NCI-H2196 treated with DMSO at 0.1 percent for 48 hours (cell line): ENCODE data around the gene GRK4.
"Not testable (repeated sequence)": the region's sequence is repeated elsewhere in the genome, so short reads cannot be mapped to it uniquely, and the experiment has no call there.

Experiments used
- DNase-seq: peaks from one replicate; lab custom pipeline; 2025; ENCODE audit not compliant: unreplicated experiment; lab: John Stamatoyannopoulos, UW

GRK4 gene

DNA sequence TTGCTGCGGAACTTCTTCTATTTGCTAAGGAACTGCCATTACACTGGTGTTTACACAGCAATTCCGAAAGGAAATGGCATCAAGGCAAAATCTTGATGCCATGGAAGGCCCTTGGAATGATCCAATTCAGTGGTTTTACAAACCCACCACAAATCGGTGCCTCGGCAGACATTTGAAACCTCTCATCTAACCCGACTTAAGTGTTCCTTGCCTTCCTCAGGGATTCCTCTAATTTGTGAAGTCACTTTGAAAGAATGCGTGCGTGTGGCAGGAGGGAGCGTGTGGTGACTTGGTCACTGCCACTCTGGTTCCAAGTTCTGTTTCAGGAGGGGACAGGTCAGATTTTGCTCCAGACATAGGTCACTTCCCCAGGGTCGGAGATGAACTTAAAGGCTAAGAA is 4.9 kb upstream of the GRK4 start:
- DNase-seq, result no peak

DNA sequence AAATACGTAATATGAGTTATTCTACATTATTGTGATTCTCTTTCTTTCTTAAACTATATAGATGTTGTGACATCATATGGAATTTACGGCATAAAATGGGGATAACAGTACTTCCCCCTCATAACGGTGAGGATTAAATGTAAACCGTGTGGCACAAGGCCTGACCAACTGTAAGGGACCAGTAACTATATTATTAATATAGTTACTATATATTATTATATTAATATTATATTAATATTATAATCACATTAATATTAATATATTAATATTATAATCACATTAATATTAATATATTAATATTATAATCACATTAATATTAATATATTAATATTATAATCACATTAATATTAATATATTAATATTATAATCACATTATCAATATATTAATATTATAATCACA is 2.9 kb upstream of the GRK4 start:
- DNase-seq, result not testable (repeated sequence)

DNA sequence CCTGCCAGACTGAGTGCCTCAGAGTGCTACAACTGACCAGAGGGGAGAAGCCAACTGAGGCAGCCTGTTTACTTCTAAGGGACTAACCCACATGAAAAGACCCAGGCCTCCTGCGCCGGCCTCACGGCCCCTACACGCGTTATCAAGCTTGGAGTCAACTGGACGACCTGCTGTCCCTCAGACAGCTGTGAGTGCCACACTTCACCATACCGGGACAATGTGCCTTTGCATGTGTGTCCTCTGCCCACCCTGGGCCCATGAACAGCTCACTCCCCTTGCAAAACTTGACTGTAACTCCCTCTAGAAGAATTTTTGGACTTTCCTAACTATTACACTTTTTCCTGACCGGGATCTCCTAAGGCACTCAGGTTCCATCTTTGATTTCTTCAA is 2.0 kb upstream of the GRK4 start:
- no peak for DNase-seq

DNA sequence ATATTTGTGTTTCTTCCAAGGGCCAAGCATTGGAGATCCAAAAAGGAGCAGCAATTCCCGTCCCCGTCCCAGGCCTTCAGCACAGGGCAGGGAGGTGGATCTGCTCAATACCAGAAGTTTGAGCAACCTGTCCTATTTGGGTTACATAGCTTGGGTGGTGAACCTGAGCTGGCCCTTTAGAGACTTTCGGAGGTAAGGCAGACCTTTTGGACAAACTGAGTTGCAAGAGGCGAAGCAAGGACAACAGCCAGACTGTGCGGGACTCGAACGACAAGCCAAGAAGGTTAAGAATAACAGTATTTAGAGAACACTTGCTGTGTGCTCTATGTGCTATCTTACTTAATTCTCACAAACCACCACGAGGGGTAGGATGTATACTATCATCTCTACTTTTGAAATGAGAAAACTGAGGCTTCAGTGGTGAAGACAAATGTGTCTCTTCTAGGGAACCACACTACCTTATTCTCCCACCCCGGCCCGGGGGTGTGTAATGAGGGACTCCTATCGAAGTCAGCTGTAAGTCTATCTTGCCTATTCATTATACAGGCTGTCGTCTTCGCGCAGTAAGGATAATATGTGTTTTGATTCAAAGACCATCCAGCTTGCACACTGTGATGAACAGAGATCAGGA is 1.4 kb upstream of the GRK4 start:
- no peak for DNase-seq

DNA sequence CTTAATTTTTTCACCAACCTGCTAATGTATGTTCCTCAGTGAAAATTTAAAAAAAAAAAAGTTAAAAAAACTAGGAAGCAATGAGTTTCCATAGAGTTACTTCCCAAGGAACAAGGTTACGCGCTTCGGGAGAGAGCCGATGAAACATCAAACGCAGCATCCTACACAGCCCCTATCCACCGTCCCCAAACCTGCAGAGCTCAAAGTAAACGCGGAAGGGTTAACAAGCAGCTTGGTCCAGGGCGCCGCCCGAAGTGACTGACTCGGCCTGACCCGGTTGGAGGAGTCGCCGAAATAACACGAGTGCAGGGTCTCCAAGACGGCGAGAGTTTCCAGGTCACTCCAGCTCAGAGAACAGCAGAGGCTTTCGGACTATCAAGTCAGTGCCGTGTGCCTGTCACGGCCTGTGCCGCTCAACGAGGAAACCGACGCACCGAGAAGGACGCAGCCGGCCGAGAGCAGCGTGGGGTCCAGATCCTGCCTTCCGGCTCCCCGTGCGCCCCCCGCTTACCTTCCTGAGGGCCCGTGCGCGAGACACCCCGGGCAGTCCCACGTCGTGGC is 677 bp upstream of the GRK4 start:
- no peak for DNase-seq

DNA sequence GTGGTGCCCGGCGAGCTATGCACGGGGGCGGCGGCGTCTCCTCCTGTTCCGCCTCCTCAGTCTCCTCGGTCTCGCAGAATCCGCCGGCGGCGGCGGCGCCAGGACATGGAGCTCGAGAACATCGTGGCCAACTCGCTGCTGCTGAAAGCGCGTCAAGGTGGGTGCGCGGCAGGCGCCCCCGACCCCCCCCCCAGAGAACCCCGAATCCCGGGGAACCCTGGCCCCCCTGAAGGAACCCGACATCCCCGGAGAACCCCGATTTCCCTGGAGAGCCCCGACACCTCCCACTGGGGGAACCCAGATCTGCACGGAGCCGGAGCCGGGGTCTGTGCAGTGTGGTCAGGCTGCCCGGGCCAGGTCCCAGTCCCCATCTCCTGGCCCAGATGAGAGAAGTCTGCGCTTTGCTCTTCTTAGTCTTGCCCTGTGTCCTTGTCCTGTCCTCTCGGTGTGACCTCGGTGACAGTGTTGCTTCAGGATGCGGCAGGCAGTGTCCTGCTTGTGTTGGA is 648 bp downstream of the GRK4 start:
- DNase-seq, result no peak

DNA sequence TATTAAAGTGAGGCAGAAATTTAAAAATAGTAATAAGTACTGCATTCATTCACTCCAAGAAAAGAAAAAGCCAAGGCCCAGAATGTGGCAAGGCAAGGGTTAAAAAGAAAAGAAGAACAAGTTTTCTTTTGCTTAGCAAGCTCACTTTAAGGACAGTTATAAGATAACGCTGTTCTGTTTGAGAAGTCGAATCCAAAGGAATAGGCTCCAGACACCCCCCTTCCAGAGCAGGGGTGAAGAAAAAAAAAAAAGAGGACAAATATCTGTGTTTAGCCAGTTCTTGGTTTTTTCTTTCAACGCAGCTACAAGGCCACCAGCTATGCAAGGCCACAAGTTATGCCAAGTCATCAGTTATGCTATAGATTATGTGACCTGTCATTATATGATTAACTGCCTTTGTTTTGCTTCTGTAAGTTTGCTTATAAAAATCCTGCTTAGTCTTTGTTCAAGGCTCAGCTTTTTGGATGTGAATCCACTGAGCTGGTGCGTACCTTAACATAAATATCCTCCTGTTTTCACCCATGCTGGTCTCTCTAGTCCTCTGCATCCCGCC is 1.4 kb downstream of the GRK4 start:
- DNase-seq, result no peak

DNA sequence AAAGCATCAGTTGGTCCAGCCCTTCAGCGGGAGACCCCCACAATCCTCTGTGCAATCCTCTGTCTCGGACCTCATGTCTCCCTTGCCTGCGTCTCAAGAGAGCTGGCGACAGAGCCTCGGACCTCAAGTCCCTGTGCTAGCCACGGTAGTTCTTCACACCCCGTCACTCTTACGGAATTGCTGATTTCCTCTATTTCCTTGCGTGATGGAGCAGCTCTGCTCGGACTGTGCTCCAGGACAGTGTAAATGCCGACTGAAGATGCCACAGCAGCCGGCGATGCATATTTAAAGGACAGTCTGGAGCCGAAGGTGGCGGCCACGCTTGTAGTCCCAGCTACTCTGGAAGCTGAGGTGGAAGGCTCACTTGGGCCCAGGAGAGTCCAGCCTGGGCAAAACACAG is 1.9 kb downstream of the GRK4 start:
- no peak for DNase-seq

DNA sequence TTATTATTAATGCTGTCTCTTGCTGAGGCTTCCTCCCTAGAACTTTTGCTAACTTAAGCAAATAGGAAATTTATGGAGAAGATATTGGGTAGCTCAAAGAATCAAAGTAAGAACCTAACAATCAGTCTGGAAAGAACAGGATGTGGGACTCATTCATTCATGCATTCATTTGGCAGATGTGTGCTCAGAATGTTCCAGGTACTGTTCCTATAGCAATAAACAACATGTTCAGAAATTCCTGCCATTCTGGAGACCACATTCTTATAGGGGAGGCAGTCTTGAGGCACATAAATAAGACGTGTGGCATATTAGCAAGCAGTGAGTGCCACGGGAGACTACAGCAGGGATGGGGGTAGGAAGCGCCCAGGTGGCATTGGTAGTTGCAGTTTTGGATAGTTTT is 5.0 kb downstream of the GRK4 start:
- DNase-seq, result no peak

DNA sequence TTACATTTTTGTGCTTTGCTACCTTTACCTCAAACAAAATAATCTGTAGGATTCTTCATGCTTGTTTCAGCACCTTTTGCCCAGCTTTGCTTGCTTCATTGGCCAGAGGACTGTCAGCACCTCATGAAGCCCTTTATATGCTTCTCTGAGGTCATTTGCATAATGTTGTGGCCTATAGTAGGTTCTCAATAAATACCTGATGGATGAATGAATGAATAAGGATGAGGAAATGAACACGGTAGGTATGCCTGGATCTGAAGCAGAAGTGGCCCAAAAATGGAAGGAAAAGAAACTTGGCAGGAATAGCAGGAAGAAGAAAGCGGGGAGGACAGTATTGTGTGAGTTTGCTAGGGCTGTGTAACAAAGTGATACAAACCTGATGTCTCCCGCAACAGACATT is 7.9 kb downstream of the GRK4 start:
- DNase-seq, result no peak

DNA sequence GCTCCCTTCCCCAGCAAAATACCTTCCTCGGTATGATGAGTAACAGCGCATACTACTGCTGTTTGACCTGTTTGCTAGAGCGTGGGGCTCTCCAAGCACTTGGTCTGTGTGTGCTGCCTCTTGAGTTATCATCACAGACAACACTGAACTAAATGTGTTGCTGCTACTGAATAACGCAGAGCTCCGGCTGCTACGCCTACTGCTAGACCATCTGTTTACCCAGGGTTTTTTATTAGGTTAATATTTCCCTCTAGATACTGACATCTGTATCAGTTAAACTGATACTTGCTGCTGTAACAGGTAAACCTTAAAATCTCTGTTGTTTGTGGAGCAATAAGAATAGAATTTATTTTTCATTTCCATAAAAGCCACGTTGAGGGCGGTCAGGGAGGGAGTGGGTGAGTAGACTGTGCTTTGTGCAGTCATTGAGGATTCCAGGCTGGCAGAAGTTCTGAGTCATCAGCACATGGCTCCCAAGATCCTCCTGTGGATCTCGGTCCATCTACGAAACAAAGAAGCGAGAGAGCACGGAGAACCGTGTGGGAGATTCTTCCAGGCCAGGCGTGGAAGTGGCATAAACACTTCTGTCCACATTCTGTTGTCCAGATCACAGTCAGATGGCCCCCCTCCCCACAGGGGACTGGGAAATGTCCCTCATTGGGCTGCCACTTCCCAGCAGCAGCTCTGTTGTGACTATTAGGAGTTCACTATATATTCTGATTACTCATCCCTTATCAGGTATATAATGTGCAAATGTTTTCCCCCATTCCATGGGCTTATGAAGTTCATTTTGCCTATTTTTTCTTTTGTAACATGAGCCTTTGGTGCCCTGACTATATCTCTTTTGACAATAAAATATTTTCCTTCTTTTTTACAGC is 14.1 kb downstream of the GRK4 start:
- DNase-seq, result no peak

DNA sequence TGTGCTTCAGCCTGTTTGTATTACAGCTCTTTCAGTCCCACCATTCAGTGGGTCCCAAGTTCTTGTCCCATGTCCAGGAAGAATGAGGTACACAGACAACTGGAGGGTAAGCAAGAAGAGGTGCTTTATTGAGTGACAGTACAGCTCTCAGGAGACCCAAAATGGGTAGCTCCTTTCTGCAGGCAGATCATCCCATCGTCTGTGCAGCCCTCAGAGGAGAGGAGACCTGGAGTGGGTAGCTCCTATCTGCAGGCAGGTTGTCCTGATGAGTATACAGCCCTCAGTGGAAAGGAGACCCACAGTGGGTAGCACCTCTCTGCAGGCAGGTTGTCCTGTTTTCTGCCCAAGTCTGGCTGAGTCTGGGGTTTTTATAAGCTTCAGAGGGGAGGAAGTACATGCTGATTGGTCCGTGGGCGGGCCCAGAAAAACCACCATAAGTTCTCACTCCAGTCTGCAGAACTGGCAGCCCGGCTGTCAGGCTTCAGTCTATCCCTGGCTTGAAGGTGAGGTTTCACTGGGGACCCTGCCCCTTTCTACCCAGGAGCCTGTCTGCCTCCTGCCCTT is 18.0 kb downstream of the GRK4 start:
- DNase-seq, result no peak

DNA sequence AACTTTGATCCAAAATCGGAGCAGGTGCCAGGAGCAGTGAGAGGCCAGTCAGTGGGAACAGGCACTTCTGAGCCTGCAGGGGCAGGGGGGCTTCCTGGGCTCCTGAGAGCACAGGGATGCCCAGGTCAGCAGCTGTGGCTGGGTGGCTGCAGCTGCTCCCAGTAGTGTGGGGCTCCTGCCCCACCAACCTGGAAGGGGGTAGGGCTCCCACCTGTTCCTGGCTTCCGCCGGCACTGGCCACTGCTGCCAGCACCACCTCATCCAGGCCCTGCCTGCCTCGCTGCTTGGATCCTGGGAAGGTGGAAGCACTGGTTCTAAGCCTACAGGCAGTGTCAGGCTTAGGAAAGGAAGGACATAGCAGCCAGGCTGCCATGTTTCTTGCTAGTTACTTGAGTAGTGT is 18.6 kb downstream of the GRK4 start:
- no peak for DNase-seq

DNA sequence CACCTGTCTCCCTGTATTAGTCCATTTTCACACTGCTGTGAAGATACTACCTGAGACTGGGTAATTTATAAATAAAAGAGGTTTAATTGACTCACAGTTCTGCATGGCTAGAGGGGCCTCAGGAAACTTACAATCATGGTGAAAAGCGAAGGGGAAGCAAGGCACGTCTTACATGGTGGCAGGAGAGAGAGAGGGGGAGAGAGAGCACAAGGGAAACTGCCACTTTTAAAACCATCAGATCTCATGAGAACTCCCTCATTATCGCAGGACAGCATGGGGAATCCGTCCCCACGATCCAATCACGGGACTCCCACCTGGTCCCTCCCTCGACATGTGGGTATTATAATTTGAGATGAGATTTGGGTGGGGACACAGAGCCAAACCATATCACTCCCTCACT is 20.3 kb downstream of the GRK4 start:
- not testable (repeated sequence) for DNase-seq

DNA sequence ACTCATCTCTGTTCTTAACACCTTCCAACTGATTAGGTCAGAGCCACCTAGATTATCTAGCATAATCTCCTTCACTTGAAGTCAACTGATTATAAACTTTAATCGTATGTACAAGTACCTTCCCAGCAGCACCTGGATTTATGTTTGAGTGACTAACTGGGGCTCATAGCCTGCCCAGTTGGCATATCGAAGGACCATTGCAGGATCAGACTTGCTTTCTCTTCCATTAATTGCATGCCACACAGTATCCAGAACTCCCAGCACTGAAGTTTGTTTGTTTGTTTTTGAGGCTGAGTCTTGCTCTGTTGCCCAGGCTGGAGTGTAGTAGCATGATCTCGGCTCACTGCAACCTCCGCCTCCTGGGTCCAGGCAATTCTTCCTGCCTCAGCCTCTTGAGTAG is 27.9 kb downstream of the GRK4 start:
- no peak for DNase-seq

DNA sequence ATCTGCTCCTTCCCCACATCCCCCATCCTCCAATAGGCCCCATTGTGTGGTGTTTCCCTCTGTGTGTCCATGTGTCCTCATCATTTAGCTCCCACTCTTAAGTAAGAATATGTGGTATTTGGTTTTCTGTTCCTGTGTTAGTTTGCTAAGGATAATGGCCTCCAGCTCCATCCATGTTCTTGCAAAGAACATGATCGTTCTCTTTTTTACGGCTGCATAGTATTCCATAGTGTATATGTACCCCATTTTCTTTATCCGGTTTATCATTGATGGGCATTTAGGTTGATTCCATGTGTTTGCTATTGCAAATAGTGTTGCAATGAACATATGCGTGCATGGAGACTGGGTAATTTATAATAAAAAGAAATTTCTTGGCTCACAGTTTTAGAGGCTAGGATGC is 31.5 kb downstream of the GRK4 start:
- no peak for DNase-seq

DNA sequence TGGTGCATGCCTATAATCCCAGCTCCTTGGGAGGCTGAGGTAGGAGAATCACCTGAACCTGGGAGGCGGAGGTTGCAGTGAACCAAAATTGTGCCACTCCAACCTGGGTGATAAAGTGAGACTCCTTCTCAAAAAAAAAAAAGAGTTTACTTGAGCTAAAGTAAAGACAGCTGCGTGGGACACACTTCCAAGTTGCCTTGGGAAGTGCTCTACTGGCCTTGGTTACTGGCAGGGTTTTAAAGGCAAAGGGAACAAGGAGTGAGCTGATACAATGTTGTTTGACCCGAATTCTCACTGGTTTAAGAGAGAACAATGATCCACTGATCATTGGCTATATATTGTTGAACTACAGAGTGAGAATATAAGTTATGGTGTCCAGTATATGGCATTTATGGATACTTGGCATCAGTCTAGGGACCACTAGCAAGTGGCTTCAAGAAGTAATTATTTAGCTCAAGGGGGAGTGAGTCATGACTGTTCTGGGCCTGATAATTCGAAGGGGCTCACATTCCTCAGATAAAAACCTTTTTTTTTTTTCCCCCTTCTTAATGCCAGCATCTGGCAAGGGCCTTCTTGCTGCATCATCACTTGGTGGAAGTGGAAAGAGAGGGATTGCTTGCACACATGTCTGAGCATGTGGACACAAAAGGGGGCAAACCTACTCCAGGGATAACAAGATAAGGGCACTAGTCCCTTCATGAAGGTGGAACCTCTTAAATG is 32.3 kb downstream of the GRK4 start:
- DNase-seq, result no peak

DNA sequence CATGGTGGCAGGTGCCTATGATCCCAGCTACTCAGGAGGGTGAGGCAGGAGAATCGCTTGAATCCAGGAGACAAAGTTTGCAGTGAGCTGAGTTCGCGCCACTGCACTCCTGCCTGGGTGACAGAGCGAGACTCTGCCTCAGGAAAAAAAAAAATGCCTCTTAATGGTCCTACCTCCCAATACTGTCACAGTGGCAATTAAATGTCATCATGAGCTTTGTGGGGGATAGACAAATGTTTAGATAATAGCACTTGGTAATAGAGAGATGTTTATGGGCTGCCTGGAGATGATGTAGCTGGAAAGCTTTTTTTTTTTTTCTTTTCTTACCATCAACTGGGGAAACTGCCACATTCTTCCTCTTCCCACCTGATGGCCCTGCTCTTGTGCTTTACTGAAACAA is 33.0 kb downstream of the GRK4 start:
- DNase-seq, result no peak

DNA sequence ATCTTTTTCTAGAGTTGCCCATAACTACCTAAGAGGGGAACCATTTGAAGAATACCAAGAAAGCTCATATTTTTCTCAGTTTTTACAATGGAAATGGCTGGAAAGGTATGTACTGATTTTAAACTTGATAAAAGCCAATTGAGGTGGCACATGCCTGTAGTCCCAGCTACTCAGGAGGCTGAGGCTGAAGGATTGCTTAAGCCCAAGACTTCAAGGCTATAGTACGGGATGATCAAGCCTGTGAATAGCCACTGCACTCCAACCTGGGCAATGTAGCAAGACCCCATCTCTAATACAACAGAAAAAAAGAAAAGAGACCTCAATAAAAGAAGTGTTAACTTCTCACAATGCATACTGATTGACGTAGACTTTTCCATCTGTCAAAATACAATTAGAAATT is 44.4 kb downstream of the GRK4 start:
- no peak for DNase-seq

DNA sequence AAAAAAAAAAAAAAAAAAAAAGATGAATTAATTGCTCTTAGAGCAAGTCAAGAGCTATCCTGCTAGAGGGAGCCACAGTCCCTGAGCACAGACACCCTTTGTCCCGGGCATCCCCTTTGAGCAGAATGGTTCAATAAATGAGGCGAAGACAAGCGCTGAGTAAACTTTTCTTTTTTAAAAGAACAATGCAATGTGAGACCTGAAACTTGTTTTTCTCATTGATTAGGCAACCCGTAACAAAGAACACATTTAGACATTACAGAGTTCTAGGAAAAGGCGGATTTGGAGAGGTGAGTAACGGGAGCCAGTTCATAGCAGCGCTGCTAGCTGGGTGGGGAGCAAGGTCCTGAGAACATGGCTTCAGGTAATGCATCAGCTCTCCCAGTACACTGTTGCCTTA is 46.1 kb downstream of the GRK4 start:
- DNase-seq, result no peak

DNA sequence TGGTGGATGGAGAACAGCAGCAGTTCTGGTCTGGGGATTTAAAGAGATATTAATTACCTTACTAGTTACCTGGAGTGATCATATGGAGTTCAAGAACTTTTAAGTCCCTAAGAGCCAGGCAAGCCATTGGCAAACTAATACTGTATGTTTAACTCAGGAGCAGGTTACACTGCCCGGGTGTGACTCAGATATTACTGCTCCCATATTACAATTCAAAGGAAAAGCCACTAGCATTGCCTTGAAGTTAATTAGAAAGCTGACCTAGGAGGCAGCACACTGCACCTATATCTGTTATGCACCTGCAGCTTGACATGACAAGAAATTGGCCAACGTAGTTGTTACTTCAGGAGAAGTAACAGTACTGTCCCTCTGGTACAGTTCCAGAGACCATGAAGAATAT is 47.2 kb downstream of the GRK4 start:
- no peak for DNase-seq
